22Rv1 (cell line): ENCODE results near the gene ADH4.
A peak's percentile ranks its signal among the peaks of the same experiment; 100 is the strongest.

Experiments
- H3K27ac ChIP-seq: fragments of 450-650 bp; 2 replicates; pipeline ENCODE4 v1.5.1; 2017
- CTCF ChIP-seq: fragments of 450-650 bp; IDR thresholded peaks from 2 replicates; pipeline ENCODE4 v1.5.1; 2017; ENCODE audit warnings: mild to moderate bottlenecking
- ZFX ChIP-seq: fragments of 450-650 bp; IDR thresholded peaks from 2 replicates; pipeline ENCODE4 v1.6.1; 2017; ENCODE audit warnings: antibody characterized with exemption, borderline replicate concordance

ADH4 gene

DNA sequence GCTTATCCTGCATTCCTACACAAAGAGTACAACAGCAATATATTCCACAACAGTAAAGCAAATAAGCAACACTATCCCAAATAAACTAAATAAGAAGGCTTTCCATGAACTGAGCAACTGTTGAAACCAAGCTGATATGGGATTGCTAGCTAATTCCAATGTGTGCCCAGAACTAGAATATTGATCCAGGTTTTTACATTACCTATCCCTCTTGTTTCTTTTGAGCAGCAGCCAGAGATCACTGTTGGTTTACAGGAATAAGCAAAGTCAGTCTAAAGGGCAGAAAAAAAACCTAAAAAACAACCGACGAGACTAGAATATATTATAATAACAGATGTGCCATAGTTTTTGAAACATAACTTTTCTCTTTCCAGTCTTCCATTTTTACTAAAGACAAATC is 22.4 kb upstream of the ADH4 start:
- TF ChIP-seq CTCF (no peak), ZFX (no peak)
- no peak overlapping the region for H3K27ac ChIP-seq

GRCh38 chr4:99165978-99166377 is 21.9 kb upstream of the ADH4 start:
- no peak for TF ChIP-seq CTCF
- no peak for TF ChIP-seq ZFX
- no peak overlapping the region for H3K27ac ChIP-seq

- TF ChIP-seq ZFX (no peak), CTCF (no peak)
- no peak overlapping the region for H3K27ac ChIP-seq
Measured at GRCh38 chr4:99161373-99162099, 17.4 kb upstream of the ADH4 start.

DNA sequence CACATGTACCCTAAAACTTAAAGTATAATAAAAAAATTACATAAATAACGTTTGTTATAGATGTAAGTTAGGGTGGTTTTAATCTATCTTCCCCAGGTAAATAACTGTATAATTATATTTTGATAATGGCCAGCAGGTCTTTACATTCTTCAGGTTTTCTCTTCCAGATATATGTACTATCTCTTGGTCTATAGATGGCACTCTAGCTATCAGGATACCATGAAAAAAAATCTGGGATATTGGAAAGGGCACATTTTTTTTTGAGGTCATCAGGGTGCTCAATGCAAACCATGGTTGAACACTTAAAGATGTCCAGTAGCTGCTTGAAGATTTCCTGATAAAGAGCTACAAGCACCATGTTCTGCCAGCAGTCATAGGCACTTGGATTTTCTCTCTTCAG is 15.6 kb upstream of the ADH4 start:
- TF ChIP-seq CTCF (peak; percentile 29; the same call in 1 of the 2 replicates), ZFX (no peak)
- H3K27ac ChIP-seq, result no peak overlapping the region

DNA sequence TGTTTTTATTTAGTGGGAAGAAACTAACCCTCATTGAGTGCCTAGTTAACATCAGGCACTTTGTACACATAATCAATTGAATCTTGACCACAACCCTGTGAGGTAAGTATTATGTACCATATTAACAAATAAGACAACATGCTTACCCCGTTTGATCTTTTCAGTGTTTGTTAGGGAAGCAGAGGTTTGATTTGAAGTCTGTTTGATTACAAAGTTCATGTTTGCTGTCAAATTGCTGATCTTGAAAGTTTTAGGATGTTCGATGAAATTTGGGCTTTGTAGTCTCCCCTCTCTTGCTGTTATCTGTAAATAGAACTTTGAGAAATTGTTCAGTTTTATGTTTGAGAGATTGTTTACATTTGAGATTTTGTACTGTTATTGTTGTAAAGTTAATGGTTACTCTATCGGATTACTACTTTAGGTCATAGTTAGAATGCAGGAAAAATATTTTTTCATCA is 13.4 kb upstream of the ADH4 start:
- TF ChIP-seq ZFX (no peak), CTCF (no peak)
- H3K27ac ChIP-seq, result peak overlapping the region; percentile 58

DNA sequence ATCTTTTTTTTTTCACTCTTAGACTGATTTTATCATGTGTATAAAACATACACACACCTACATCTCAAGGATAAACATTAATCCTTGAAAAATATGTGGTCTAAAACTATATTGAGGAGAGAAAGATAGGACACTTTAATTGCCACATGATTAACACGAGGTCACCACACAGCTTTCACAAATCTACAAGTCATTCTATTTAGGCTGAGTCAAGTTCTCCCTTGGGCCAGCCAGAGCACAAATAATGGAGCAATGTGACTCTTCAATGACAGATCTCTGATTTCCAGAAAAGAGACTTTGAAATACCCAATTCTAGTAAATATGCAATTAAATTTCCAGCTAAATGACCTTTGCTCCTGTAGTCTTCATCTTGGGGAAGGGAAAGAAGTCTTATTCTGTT is 12.9 kb upstream of the ADH4 start:
- TF ChIP-seq ZFX (no peak), CTCF (no peak)
- H3K27ac ChIP-seq, result peak overlapping the region; percentile 58

DNA sequence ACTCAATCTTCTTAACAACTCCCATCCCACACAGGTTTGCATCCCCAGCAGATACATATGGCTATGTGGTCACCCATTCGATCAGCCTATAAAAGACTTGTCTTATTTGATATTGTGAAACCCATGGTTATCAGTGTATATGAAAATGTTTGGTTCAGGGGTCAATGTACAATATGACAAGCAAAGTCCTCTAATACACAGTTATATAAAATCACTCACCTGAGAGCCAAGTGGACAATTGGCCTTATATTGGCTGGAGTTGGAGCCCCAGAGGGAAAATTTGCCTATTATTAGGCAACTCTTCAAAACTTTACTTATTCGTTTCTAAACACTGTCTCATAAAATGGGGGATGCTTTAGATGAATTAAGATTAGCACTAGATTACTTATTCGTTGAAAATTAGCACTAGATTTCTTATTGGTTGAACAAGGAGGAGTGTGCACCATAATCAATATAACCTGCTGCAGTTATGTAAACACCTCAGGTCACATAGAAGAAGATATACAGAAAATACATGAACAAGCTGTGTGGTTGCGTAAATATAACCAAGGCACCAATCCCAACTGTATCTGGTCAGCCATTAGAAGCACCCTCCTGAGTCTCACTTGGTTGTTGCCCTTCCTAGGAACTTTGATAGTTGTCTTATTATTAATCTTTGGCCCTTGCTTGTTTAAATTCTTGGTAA is 10.7 kb upstream of the ADH4 start:
- TF ChIP-seq CTCF (no peak), ZFX (no peak)

More for the DNA sequence above, 10.7 kb upstream of the ADH4 start:
- H3K27ac ChIP-seq, result no peak overlapping the region
